IPS-20b (cell line): ENCODE results near the gene DENND1B.

Experiments used
- H3K27ac ChIP-seq: one replicate; pipeline ENCODE4 v1.5.1; 2013; ENCODE audit warnings: low read length
- H3K27me3 ChIP-seq: 2 replicates; pipeline ENCODE4 v1.6.1; 2013; ENCODE audit warnings: mild to moderate bottlenecking, low read length, inconsistent platforms; ENCODE audit not compliant: insufficient read depth
- H3K36me3 ChIP-seq: 2 replicates; pipeline ENCODE4 v1.6.1; 2013; ENCODE audit warnings: low read depth, mild to moderate bottlenecking, inconsistent platforms, low read length, moderate library complexity; ENCODE audit not compliant: insufficient read depth
- H3K4me1 ChIP-seq: 2 replicates; pipeline ENCODE4 v1.6.1; 2013; ENCODE audit warnings: mild to moderate bottlenecking, control low read depth, inconsistent platforms, low read length, moderate library complexity; ENCODE audit not compliant: insufficient read depth
- H3K4me3 ChIP-seq: 2 replicates; pipeline ENCODE4 v1.5.1; 2013; ENCODE audit warnings: mild to moderate bottlenecking, low read length, inconsistent platforms
- H3K9ac ChIP-seq: 2 replicates; pipeline ENCODE4 v1.6.1; 2013; ENCODE audit warnings: low read depth, mild to moderate bottlenecking, inconsistent platforms, low read length, moderate library complexity
- H3K9me3 ChIP-seq: 2 replicates; pipeline ENCODE4 v1.6.1; 2013; ENCODE audit warnings: mild to moderate bottlenecking, low read depth, low read length, inconsistent platforms; ENCODE audit not compliant: insufficient read depth

DENND1B gene

DNA sequence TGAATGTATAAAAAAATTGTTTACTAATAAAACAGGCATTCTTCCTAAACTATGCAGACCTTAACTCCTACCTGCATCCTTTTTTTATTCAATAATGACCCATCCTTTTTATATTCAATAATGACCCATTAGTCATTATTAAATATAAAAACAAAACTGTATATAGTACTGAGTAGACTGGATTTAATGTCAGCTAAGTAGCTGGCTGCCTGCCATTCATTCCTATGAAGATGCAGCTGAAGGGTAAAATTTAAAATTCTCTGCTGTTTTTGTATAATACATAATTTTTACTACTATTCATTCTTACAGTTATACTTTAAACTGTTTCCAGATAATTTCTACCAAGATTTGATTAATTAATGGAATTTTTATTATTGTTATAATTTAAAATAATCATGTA is 79.3 kb downstream of the DENND1B start:
- Histone ChIP-seq H3K9me3 (no peaks in the 10 kb centered on the region), H3K9ac (no peak overlapping the region), H3K4me1 (no peaks in the 10 kb centered on the region; the same call in 1 of the 2 replicates), H3K27ac (no peak overlapping the region), H3K36me3 (no peaks in the 10 kb centered on the region), H3K27me3 (no peaks in the 10 kb centered on the region), H3K4me3 (no peak overlapping the region)

DNA sequence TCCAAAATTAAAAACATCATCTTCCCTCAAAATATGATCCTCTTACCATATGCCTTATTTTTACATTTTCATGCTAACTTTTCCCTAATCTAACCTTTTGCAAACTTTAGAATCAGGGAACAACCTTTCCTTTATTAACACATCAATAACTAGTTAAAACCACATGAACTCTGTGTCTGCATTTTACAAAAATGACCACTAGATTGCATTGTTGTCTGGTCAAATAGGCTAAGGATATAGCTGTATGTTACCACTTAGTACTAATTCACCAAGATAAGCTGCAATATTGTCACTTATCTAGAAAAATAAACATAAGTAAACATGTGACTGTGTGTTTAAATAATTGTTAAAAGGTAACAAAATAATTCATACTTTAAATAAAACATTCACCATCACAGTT is 82.3 kb downstream of the DENND1B start:
- Histone ChIP-seq H3K4me3 (no peak overlapping the region), H3K4me1 (no peaks in the 10 kb centered on the region; the same call in 1 of the 2 replicates), H3K9ac (no peak overlapping the region), H3K27me3 (no peaks in the 10 kb centered on the region), H3K9me3 (peaks cover 11% of the 10 kb centered on the region), H3K27ac (no peak overlapping the region), H3K36me3 (no peaks in the 10 kb centered on the region)

DNA sequence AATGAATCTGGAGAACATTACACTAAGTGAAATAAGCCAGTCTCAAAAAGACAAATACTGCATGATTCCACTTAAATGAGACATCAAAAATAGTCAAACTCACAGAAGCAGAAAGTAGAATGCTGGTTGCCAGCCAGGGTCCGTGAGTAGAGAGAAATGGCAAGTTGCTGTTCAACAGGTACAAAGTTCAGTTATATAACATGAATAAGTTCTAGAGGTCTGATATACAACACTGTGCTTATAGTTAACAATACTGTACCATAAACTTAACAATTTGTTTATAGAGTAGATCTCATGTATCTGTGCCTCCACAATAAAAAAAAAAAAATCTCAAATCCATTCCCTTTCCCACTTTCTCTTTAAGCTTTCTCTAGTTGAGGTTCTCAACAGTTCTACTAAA is 83.5 kb downstream of the DENND1B start:
- no peak overlapping the region for H3K27ac ChIP-seq
- H3K27me3 ChIP-seq: no peaks in the 10 kb centered on the region
- H3K4me3 ChIP-seq: no peak overlapping the region
- H3K4me1 ChIP-seq: no peaks in the 10 kb centered on the region; the same call in 1 of the 2 replicates
- peaks cover 13% of the 10 kb centered on the region for H3K9me3 ChIP-seq
- no peaks in the 10 kb centered on the region for H3K36me3 ChIP-seq
- H3K9ac ChIP-seq: no peak overlapping the region

DNA sequence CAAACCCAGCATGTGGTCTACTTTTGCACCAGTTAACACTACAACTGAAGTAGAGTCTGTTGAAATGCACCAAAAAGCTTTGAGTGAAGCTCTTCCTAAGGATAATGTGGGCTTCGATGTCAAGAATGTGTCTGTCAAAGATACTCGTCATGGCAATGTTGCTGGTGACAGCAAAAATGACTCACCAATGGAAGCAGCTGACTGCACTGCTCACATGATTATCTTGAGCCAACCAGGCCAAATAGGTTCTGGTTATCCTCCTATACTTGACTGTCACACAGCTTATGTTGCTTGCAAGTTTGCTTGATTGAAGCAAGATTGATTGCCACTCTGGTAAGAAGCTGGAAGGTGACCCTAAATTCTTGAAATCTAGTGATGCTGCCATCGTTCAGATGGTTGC is 85.2 kb downstream of the DENND1B start:
- Histone ChIP-seq H3K27me3 (no peaks in the 10 kb centered on the region), H3K9me3 (peaks cover 13% of the 10 kb centered on the region), H3K9ac (no peak overlapping the region), H3K27ac (no peak overlapping the region), H3K4me3 (no peak overlapping the region), H3K36me3 (no peaks in the 10 kb centered on the region), H3K4me1 (no peaks in the 10 kb centered on the region; the same call in 1 of the 2 replicates)

DNA sequence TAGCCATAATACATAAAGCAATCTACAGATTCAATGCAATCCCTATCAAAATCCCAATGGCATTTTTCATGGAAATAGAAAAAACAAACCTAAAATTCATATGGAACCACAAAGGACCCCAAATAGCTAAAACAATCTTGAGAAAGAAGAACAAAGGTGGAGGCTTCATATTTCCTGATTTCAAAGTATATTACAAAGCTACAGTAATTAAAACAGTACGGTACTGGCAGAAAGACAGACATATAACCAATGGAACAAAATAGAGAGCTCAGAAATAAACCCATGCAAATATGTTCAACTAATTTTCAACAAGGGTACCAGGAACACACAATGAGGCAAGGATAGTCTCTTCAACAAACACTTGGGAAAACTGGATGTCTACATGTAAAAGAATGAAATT is 87.0 kb downstream of the DENND1B start:
- no peaks in the 10 kb centered on the region for H3K27me3 ChIP-seq
- no peak overlapping the region for H3K9ac ChIP-seq
- peaks cover 13% of the 10 kb centered on the region for H3K9me3 ChIP-seq
- H3K4me3 ChIP-seq: no peak overlapping the region
- H3K27ac ChIP-seq: no peak overlapping the region
- H3K36me3 ChIP-seq: no peaks in the 10 kb centered on the region
- no peaks in the 10 kb centered on the region for H3K4me1 ChIP-seq

GRCh38 chr1:197686702-197687355 is 88.5 kb downstream of the DENND1B start:
- no peak overlapping the region for H3K9ac ChIP-seq
- no peaks in the 10 kb centered on the region for H3K36me3 ChIP-seq
- H3K27me3 ChIP-seq: no peaks in the 10 kb centered on the region
- H3K4me1 ChIP-seq: peaks cover 4% of the 10 kb centered on the region; the same call in 1 of the 2 replicates
- no peak overlapping the region for H3K4me3 ChIP-seq
- H3K27ac ChIP-seq: no peak overlapping the region
- peaks cover 13% of the 10 kb centered on the region for H3K9me3 ChIP-seq

- H3K36me3 ChIP-seq: no peaks in the 10 kb centered on the region
- peaks cover 4% of the 10 kb centered on the region; the same call in 1 of the 2 replicates for H3K4me1 ChIP-seq
- no peak overlapping the region for H3K9ac ChIP-seq
- H3K9me3 ChIP-seq: peaks cover 13% of the 10 kb centered on the region
- no peaks in the 10 kb centered on the region for H3K27me3 ChIP-seq
- H3K4me3 ChIP-seq: no peak overlapping the region
- H3K27ac ChIP-seq: no peak overlapping the region
These were observed 89.0 kb downstream of the DENND1B start for GRCh38 chr1:197686231-197686630.

DNA sequence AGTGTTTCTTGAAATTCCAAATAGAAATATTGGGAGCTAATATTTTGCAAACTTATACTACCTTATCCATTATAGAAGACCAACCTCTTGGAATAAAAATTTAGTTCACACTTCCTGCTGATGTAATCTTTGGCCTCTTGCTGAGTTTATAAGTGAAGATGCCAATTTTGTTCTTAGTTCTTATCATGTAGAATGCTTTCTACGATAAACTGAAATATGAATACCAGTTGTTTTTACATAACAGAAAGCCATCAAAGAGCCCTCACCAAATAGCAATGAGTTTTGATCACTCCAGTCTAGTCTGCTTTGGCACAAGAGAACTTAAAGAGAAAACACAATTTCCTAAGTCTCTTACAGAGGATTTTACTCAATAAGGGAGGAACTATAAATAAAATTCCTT is 89.5 kb downstream of the DENND1B start:
- no peak overlapping the region for H3K4me3 ChIP-seq
- H3K9me3 ChIP-seq: peaks cover 13% of the 10 kb centered on the region
- H3K4me1 ChIP-seq: peaks cover 4% of the 10 kb centered on the region; the same call in 1 of the 2 replicates
- no peak overlapping the region for H3K27ac ChIP-seq
- no peaks in the 10 kb centered on the region for H3K27me3 ChIP-seq
- H3K36me3 ChIP-seq: no peaks in the 10 kb centered on the region
- no peak overlapping the region for H3K9ac ChIP-seq

DNA sequence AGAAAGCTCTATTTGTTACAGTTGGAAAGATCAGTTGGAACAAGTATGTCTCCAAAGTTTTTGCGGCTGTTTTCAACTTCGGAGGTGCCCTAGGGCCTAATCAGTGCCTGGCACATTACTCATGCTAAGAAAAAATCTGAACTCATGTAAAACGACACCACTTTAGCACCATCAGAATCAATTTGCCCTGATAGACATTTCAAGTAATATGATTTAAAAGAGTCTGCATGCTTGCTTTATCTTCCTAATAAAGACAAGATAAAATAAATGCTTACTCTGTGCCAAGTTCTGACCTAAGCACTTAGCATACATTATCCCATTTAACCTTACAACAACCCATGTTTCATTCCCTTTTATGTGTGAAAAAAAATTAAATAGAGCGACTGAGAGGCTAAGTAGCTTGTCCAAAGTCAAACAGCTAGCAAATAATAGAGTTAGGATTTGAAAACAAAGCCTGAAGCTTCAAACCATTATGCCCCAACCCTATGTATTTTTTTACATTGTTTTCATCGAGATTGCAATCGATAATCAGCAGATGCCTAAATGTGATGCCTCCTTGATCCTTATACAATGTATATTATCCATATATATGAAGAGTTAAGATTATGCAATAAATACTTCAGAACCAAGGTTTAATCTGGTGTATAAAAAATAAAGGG is 91.3 kb downstream of the DENND1B start:
- H3K9me3 ChIP-seq: peaks cover 12% of the 10 kb centered on the region
- no peak overlapping the region for H3K4me3 ChIP-seq
- no peak overlapping the region for H3K9ac ChIP-seq
- H3K4me1 ChIP-seq: peaks cover 4% of the 10 kb centered on the region; the same call in 1 of the 2 replicates
- H3K36me3 ChIP-seq: no peaks in the 10 kb centered on the region
- H3K27me3 ChIP-seq: no peaks in the 10 kb centered on the region
- no peak overlapping the region for H3K27ac ChIP-seq

DNA sequence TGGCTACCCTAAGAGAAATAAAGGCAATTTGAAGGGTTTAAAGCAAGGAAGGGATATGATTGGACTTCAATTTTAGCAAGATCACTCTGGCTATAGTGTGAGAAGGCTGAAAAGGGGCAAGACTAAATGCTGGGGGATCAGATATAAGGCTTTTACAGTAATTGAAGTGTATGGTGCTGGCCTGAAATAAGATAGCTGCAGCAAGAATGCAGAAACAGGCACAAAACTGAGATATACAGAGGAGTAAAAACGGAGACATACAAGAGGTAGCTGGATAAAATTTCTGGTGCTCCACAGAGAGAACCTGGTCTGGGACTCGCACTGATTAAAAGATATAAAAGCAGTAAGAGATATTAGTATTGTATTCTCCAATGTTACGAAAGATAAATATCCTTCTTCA is 92.0 kb downstream of the DENND1B start:
- Histone ChIP-seq H3K27me3 (no peaks in the 10 kb centered on the region), H3K4me1 (peaks cover 4% of the 10 kb centered on the region; the same call in 1 of the 2 replicates), H3K36me3 (no peaks in the 10 kb centered on the region), H3K9ac (no peak overlapping the region), H3K9me3 (peaks cover 5% of the 10 kb centered on the region), H3K27ac (no peak overlapping the region), H3K4me3 (no peak overlapping the region)

GRCh38 chr1:197680311-197680710 is 95.0 kb downstream of the DENND1B start:
- Histone ChIP-seq H3K27me3 (no peaks in the 10 kb centered on the region), H3K9ac (no peak overlapping the region), H3K36me3 (no peaks in the 10 kb centered on the region), H3K27ac (no peak overlapping the region), H3K4me1 (peaks cover 4% of the 10 kb centered on the region; the same call in 1 of the 2 replicates), H3K4me3 (no peak overlapping the region), H3K9me3 (no peaks in the 10 kb centered on the region)

DNA sequence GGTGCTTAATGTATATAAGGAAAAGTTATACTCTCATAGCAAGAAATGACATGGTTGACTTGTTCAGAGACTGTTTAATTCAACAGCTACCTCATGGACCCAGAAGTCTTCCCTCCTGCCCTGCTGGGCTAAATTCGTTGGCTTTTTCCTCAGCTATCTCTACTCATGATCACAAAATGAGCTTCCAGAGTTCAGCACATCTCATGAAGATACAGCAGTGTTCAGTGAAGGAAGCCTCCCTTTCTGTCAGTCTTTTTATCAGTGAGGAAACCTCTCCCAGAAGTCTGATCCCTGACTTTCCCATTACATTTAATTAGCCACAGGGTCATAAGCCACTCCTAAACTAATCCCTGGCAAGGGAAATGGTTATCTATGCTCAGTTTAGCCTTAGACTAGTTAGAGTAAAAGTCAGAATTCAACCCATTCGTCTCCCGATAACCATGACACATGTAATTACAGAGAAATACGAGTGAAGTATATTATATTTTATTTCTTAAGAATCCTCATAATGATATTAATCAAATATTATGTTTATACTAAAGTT is 97.5 kb downstream of the DENND1B start:
- Histone ChIP-seq H3K27ac (no peak overlapping the region), H3K4me3 (no peak overlapping the region), H3K4me1 (peaks cover 10% of the 10 kb centered on the region; the same call in 1 of the 2 replicates), H3K9me3 (no peaks in the 10 kb centered on the region), H3K9ac (no peak overlapping the region), H3K27me3 (no peaks in the 10 kb centered on the region), H3K36me3 (no peaks in the 10 kb centered on the region)
